ENCODE data around the gene EEFSEC.

The EEFSEC gene

GRCh38 chr3:128402998-128403397 is 249.7 kb downstream of the EEFSEC start:
- DNase-seq = no peak

- DNase-seq = no peak
Measured at GRCh38 chr3:128404276-128405068, 251.2 kb downstream of the EEFSEC start.

GRCh38 chr3:128405554-128406277 is 252.4 kb downstream of the EEFSEC start:
- no peak for DNase-seq

- DNase-seq = no peak
Measured at GRCh38 chr3:128407247-128407646, 254.0 kb downstream of the EEFSEC start.

- no peak for DNase-seq
Measured at GRCh38 chr3:128408012-128408692, 254.9 kb downstream of the EEFSEC start.

- no peak for DNase-seq
Measured at GRCh38 chr3:128408693-128409623, 255.7 kb downstream of the EEFSEC start.

GRCh38 chr3:128409624-128410581 is 256.6 kb downstream of the EEFSEC start:
- no peak for DNase-seq

GRCh38 chr3:128410669-128411573 is 257.6 kb downstream of the EEFSEC start:
- DNase-seq = no peak

GRCh38 chr3:128411574-128412064 is 258.3 kb downstream of the EEFSEC start:
- no peak for DNase-seq

GRCh38 chr3:128412180-128413002 is 259.1 kb downstream of the EEFSEC start:
- no peak for DNase-seq

GRCh38 chr3:128413003-128413370 is 259.7 kb downstream of the EEFSEC start:
- DNase-seq = no peak

- no peak for DNase-seq
Measured at GRCh38 chr3:128413413-128414205, 260.3 kb downstream of the EEFSEC start.

- no peak for DNase-seq
Measured at GRCh38 chr3:128415200-128415772, 262.0 kb downstream of the EEFSEC start.

- DNase-seq = no peak
Measured at GRCh38 chr3:128415773-128416577, 262.7 kb downstream of the EEFSEC start.

GRCh38 chr3:128416578-128417211 is 263.4 kb downstream of the EEFSEC start:
- DNase-seq = no peak

GRCh38 chr3:128418900-128419299 is 265.6 kb downstream of the EEFSEC start:
- no peak for DNase-seq

GRCh38 chr3:128419311-128419710 is 266.0 kb downstream of the EEFSEC start:
- no peak for DNase-seq

All from SHP77 (cell line).